Liver (tissue), 9 donors: ENCODE results near the gene MACROH2A2. TPM values are rescaled to one million over a fixed set of nuclear protein-coding genes. Genes with fewer than 3 reads are reported as not detected.

Experiments used
- DNase-seq: peaks from one replicate; pipeline ENCODE4 v3.0.0-alpha.2; 2017; ENCODE audit warnings: low spot score
- H3K27ac ChIP-seq, 2 donors: one replicate each; pipeline ENCODE4 v1.7.0; 2013; ENCODE audit warnings: inconsistent platforms in 2 of 2, low read length in 2 of 2, control low read depth in 1 of 2, low read depth in 1 of 2, mild to moderate bottlenecking in 1 of 2
- H3K27me3 ChIP-seq, 4 donors: one replicate each; pipeline versions ENCODE4 v1.6.1 to v1.7.0; 2013; ENCODE audit warnings: low read length in 3 of 4, inconsistent platforms in 1 of 4, mild to moderate bottlenecking in 1 of 4, moderate library complexity in 1 of 4; ENCODE audit not compliant: control insufficient read depth in 4 of 4, insufficient read depth in 4 of 4
- H3K36me3 ChIP-seq, 4 donors: one replicate each; pipeline versions ENCODE4 v1.6.1 to v1.7.0; 2013; ENCODE audit warnings: low read length in 3 of 4, mild to moderate bottlenecking in 3 of 4, low read depth in 1 of 4, moderate library complexity in 1 of 4; ENCODE audit not compliant: control insufficient read depth in 4 of 4, insufficient read depth in 3 of 4
- H3K4me1 ChIP-seq, 4 donors: one replicate each; pipeline versions ENCODE4 v1.6.1 to v1.7.0; 2013; ENCODE audit warnings: low read length in 3 of 4, mild to moderate bottlenecking in 3 of 4, moderate library complexity in 1 of 4; ENCODE audit not compliant: control insufficient read depth in 4 of 4, insufficient read depth in 4 of 4
- H3K4me3 ChIP-seq, 3 donors: one replicate each; pipeline versions ENCODE4 v1.6.1 to v1.7.0; 2013; ENCODE audit warnings: low read length in 3 of 3, control low read depth in 1 of 3, low read depth in 1 of 3, mild to moderate bottlenecking in 1 of 3
- H3K9ac ChIP-seq, 2 donors: one replicate each; pipeline ENCODE4 v1.7.0; 2013; ENCODE audit warnings: low read length in 2 of 2, mild to moderate bottlenecking in 2 of 2, moderate library complexity in 2 of 2, control low read depth in 1 of 2, low read depth in 1 of 2
- H3K9me3 ChIP-seq, 4 donors: one replicate each; pipeline versions ENCODE4 v1.6.1 to v1.7.0; 2013; ENCODE audit warnings: low read length in 3 of 4; ENCODE audit not compliant: control insufficient read depth in 4 of 4
- EGR1 ChIP-seq, 2 donors: IDR thresholded peaks; 2 replicates each; pipeline ENCODE4 v1.6.1; 2016 to 2018; ENCODE audit warnings: antibody characterized with exemption in 2 of 2, low read depth in 2 of 2
- FOXA1 ChIP-seq: IDR thresholded peaks from 2 replicates; pipeline ENCODE4 v1.6.1; 2016; ENCODE audit warnings: antibody characterized with exemption
- FOXA2 ChIP-seq: IDR thresholded peaks from 2 replicates; pipeline ENCODE4 v1.6.1; 2016; ENCODE audit warnings: antibody characterized with exemption
- GABPA ChIP-seq, 2 donors: IDR thresholded peaks in 1 of 2; conservative IDR thresholded peaks in 1 of 2; 2 replicates each; pipeline ENCODE4 v1.6.1; 2016; ENCODE audit warnings: antibody characterized with exemption in 2 of 2, mild to moderate bottlenecking in 1 of 2, moderate library complexity in 1 of 2
- HNF4A ChIP-seq, 2 donors: conservative IDR thresholded peaks; 2 replicates each; pipeline ENCODE4 v1.6.1; 2016; ENCODE audit warnings: antibody characterized with exemption in 2 of 2, mild to moderate bottlenecking in 2 of 2
- JUND ChIP-seq, 2 donors: IDR thresholded peaks; 2 replicates each; pipeline ENCODE4 v1.6.1; 2016; ENCODE audit warnings: antibody characterized with exemption in 2 of 2
- NR2F2 ChIP-seq: IDR thresholded peaks from 2 replicates; pipeline ENCODE4 v1.6.1; 2016; ENCODE audit warnings: antibody characterized with exemption
- RAD21 ChIP-seq, 2 donors: IDR thresholded peaks; 2 replicates each; pipeline ENCODE4 v1.6.1; 2016; ENCODE audit warnings: antibody characterized with exemption in 2 of 2, mild to moderate bottlenecking in 2 of 2
- RXRA ChIP-seq, 2 donors: IDR thresholded peaks; 2 replicates each; pipeline ENCODE4 v1.6.1; 2017 to 2018; ENCODE audit warnings: antibody characterized with exemption in 2 of 2, mild to moderate bottlenecking in 1 of 2
- YY1 ChIP-seq: IDR thresholded peaks from 2 replicates; pipeline ENCODE4 v1.6.1; 2016; ENCODE audit warnings: antibody characterized with exemption, mild to moderate bottlenecking
- WGBS: extraction: QIAGEN DNeasy Blood & Tissue Kit; methylation state at CpG from one replicate; pipeline ENCODE4 v1.1.7; 2013; 5-methylcytosine and 5-hydroxymethylcytosine counted together
- polyA plus RNA-seq, 2 donors: library from polyadenylated mRNA; stranded (reverse) in 1 of 2; unstranded in 1 of 2; fragments of 200-250 nt in 1 of 2; fragments of >200 nt in 1 of 2; fragmentation: Nextera tagmentation in 1 of 2; extraction: Ambion mirVana in 1 of 2; gene quantifications; one replicate each; pipeline versions ENCODE4 v1.2.1 to v1.2.3, GENCODE V29; 2013 to 2015
- total RNA-seq, 2 donors: library from RNA; depleted of rRNA; stranded (reverse); fragments of >200 nt; gene quantifications; one replicate each; pipeline ENCODE4 v1.2.3, GENCODE V29; 2014
- TF ChIP-seq, protein P1 (sequence below): fragments of 150-350 bp; IDR thresholded peaks from 2 replicates; pipeline ENCODE4 v1.5.1; 2017; ENCODE audit warnings: improper control_type of control experiment, low read depth, low read length; ENCODE audit not compliant: missing input control
- TF ChIP-seq, protein P2 (sequence below): IDR thresholded peaks from 2 replicates; pipeline ENCODE4 v1.6.1; 2016; ENCODE audit warnings: antibody characterized with exemption
- TF ChIP-seq, protein P3 (sequence below): IDR thresholded peaks from 2 replicates; pipeline ENCODE4 v1.6.1; 2016; ENCODE audit warnings: antibody characterized with exemption
- TF ChIP-seq, protein P4 (sequence below): IDR thresholded peaks from 2 replicates; pipeline ENCODE4 v1.6.1; 2016; ENCODE audit warnings: antibody characterized with exemption, mild to moderate bottlenecking
- TF ChIP-seq, protein P5 (sequence below): IDR thresholded peaks from 2 replicates; pipeline ENCODE4 v1.6.1; 2016; ENCODE audit warnings: antibody characterized with exemption
- donor health status: healthy.
- donor health status: healthy.
- donor health status: healthy.
- donor health status: healthy.
- donor health status: healthy.

Gene MACROH2A2
- total and polyA plus RNA-seq, 4 donors: 1.2 to 7.2 (median 3.4) TPM

DNA sequence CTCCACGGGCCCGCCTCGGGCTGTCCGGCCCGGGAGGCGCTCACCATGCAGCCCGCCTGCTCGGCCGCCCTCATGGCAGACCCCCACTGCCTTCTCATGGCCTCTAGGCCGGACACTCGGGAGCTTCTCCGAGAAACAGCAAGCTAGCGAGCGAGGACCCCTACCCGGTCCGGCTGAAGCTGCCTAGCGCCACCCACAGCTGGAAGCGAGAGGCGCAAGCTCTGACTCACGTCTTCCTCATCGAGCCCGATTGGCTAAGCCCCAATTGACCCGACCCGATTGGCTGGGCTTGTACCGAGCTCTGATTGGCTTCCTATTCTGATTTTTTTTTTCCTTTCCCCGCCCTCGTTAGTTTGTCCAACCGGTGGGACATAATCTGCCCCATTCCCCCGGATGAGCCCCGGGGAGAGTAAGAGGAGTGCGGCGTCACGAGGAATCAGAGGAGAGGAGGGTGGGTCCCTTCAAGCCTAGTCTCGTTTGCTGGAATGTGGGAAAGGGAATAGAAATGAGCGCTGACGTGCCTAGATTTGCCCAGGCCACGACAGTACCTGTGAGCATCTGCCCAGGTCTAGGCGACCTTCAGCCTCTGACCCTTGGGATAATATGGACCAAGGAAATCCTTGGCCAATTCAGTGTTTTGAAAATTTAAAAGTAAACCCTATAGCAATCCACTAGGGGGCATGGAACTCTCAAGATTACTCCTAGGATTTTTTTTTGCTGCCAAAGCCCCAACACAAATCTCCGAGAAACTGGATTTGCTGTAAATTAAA, 94.0 kb downstream of the MACROH2A2 start, which contains the start of gene TYSND1 (continued):
- TF ChIP-seq, protein P1, sequence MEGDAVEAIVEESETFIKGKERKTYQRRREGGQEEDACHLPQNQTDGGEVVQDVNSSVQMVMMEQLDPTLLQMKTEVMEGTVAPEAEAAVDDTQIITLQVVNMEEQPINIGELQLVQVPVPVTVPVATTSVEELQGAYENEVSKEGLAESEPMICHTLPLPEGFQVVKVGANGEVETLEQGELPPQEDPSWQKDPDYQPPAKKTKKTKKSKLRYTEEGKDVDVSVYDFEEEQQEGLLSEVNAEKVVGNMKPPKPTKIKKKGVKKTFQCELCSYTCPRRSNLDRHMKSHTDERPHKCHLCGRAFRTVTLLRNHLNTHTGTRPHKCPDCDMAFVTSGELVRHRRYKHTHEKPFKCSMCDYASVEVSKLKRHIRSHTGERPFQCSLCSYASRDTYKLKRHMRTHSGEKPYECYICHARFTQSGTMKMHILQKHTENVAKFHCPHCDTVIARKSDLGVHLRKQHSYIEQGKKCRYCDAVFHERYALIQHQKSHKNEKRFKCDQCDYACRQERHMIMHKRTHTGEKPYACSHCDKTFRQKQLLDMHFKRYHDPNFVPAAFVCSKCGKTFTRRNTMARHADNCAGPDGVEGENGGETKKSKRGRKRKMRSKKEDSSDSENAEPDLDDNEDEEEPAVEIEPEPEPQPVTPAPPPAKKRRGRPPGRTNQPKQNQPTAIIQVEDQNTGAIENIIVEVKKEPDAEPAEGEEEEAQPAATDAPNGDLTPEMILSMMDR: peak; percentile 67
- TF ChIP-seq HNF4A (conservative IDR thresholded peaks at IDR 0.05): peak; percentile 73 to 74

DNA sequence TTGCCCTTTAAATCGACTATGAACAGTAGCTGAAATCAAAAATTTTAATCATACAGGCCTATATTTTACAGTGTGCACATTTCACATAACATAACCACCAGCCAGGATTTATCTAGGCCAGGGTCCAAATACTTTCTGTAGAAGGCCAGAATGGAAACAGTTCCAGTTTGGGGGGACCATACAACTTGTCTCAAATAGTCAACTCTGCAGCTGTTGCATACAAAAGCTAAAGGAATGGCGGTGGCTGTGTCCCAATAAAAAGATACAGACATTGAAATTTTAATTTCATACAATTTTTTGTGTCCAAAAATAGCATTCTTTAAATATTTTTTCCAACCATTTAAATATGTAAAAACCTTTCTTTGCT, 94.6 kb downstream of the MACROH2A2 start:
- no peaks in the 10 kb centered on the region for H3K27me3 ChIP-seq
- TF ChIP-seq RAD21 (IDR thresholded peaks at IDR 0.05) (no peak), FOXA1 (no peak), YY1 (no peak), RXRA (IDR thresholded peaks at IDR 0.05) (no peak), EGR1 (IDR thresholded peaks at IDR 0.05; ENCODE audit: low read depth in 2 of 2) (no peak), FOXA2 (no peak)
- TF ChIP-seq, protein P2, sequence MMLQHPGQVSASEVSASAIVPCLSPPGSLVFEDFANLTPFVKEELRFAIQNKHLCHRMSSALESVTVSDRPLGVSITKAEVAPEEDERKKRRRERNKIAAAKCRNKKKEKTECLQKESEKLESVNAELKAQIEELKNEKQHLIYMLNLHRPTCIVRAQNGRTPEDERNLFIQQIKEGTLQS: no peak
- TF ChIP-seq, protein P3, sequence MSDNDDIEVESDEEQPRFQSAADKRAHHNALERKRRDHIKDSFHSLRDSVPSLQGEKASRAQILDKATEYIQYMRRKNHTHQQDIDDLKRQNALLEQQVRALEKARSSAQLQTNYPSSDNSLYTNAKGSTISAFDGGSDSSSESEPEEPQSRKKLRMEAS: no peak
- TF ChIP-seq, protein P4, sequence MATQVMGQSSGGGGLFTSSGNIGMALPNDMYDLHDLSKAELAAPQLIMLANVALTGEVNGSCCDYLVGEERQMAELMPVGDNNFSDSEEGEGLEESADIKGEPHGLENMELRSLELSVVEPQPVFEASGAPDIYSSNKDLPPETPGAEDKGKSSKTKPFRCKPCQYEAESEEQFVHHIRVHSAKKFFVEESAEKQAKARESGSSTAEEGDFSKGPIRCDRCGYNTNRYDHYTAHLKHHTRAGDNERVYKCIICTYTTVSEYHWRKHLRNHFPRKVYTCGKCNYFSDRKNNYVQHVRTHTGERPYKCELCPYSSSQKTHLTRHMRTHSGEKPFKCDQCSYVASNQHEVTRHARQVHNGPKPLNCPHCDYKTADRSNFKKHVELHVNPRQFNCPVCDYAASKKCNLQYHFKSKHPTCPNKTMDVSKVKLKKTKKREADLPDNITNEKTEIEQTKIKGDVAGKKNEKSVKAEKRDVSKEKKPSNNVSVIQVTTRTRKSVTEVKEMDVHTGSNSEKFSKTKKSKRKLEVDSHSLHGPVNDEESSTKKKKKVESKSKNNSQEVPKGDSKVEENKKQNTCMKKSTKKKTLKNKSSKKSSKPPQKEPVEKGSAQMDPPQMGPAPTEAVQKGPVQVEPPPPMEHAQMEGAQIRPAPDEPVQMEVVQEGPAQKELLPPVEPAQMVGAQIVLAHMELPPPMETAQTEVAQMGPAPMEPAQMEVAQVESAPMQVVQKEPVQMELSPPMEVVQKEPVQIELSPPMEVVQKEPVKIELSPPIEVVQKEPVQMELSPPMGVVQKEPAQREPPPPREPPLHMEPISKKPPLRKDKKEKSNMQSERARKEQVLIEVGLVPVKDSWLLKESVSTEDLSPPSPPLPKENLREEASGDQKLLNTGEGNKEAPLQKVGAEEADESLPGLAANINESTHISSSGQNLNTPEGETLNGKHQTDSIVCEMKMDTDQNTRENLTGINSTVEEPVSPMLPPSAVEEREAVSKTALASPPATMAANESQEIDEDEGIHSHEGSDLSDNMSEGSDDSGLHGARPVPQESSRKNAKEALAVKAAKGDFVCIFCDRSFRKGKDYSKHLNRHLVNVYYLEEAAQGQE: no peak
- no peak overlapping the region for H3K4me3 ChIP-seq
- H3K9ac ChIP-seq: peak overlapping the region in 1 of 2 donors; percentile 47
- H3K4me1 ChIP-seq: peaks cover 4 to 25% (median 14%) of the 10 kb centered on the region in 4 donors
- DNase-seq: no peak
- 58% methylated on average over 2 of the region's 2 CpGs for WGBS
- H3K36me3 ChIP-seq: peaks cover 0 to 25% (median 15%) of the 10 kb centered on the region in 4 donors
- H3K27ac ChIP-seq: peak overlapping the region in 1 of 2 donors; percentile 88
- H3K9me3 ChIP-seq: no peaks in the 10 kb centered on the region

DNA sequence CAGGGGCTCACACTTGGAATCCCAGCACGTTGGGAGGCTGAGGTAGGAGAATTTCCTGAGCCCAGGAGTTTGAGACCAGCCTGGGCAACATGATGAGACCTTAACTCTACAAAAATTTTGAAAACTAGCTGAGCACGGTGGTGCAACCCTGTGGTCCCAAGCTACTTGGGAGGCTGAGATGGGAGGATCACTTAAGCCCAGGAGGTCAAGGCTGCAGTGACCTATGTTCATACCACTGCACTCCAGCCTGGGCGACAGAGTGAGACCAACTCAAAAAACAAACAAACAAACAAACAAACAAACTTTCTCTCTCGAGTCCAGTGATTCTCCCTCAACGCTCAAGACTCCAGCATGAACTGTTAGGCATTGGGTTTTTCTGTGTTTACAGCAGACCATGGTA, 95.9 kb downstream of the MACROH2A2 start:
- H3K27ac ChIP-seq: no peak overlapping the region
- no peaks in the 10 kb centered on the region for H3K27me3 ChIP-seq
- WGBS: 92% methylated on average over 5 of the region's 5 CpGs
- no peaks in the 10 kb centered on the region for H3K9me3 ChIP-seq
- peaks cover 4 to 25% (median 14%) of the 10 kb centered on the region in 4 donors for H3K4me1 ChIP-seq
- no peak overlapping the region for H3K9ac ChIP-seq
- H3K36me3 ChIP-seq: peaks cover 3 to 38% (median 27%) of the 10 kb centered on the region in 4 donors
- DNase-seq: no peak
- H3K4me3 ChIP-seq: no peak overlapping the region
- TF ChIP-seq NR2F2 (no peak), RAD21 (IDR thresholded peaks at IDR 0.05) (no peak), EGR1 (IDR thresholded peaks at IDR 0.05; ENCODE audit: low read depth in 2 of 2) (no peak), JUND (IDR thresholded peaks at IDR 0.05) (no peak), RXRA (IDR thresholded peaks at IDR 0.05) (no peak), GABPA (IDR thresholded peaks at IDR 0.05 in 1 of 2, conservative IDR thresholded peaks at IDR 0.05 in 1 of 2) (no peak), FOXA1 (no peak), HNF4A (conservative IDR thresholded peaks at IDR 0.05) (no peak)
- TF ChIP-seq, protein P5, sequence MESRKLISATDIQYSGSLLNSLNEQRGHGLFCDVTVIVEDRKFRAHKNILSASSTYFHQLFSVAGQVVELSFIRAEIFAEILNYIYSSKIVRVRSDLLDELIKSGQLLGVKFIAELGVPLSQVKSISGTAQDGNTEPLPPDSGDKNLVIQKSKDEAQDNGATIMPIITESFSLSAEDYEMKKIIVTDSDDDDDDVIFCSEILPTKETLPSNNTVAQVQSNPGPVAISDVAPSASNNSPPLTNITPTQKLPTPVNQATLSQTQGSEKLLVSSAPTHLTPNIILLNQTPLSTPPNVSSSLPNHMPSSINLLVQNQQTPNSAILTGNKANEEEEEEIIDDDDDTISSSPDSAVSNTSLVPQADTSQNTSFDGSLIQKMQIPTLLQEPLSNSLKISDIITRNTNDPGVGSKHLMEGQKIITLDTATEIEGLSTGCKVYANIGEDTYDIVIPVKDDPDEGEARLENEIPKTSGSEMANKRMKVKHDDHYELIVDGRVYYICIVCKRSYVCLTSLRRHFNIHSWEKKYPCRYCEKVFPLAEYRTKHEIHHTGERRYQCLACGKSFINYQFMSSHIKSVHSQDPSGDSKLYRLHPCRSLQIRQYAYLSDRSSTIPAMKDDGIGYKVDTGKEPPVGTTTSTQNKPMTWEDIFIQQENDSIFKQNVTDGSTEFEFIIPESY: no peak
- TF ChIP-seq, protein P4: no peak
